T-cell (primary cell): Measurements from ENCODE around the gene SFSWAP. TPM values are rescaled to one million over a fixed set of nuclear protein-coding genes. Genes with fewer than 3 reads are reported as not detected.

Source experiments
- ATAC-seq, 4 experiments: fragments of 200-7000 bp in 3 of 4; fragments of 150-1000 bp in 1 of 4; cut with Tn5 transposase; replicated peaks in 1 of 4; 1 replicate in 3 of 4; 2 replicates in 1 of 4; pipeline ENCODE4 v1.10.0; 2021; ENCODE audit warnings: moderate library complexity in 3 of 4, mild to moderate bottlenecking in 2 of 4, moderate number of reproducible peaks in 1 of 4
- CTCF ChIA-PET, 2 donors: fragments of 300-600 bp; sonication (Branson Sonifier 250); formaldehyde crosslinking; loops; one replicate each; lab custom pipeline; 2022; ENCODE audit warnings: antibody characterized with exemption in 2 of 2; lab: Charles Lee
- POLR2A ChIA-PET, 2 donors: fragments of 300-600 bp; sonication (Branson Sonifier 250); formaldehyde crosslinking; loops; one replicate each; lab custom pipeline; 2022; ENCODE audit warnings: antibody characterized with exemption in 2 of 2; lab: Charles Lee
- DNase-seq, 35 experiments: peaks; one replicate each; pipeline versions ENCODE4 v3.0.0 to v3.0.0-alpha.2; 2013 to 2023
- H3K27ac ChIP-seq: one replicate; pipeline ENCODE4 v1.5.1; 2013; ENCODE audit warnings: low read length
- H3K27me3 ChIP-seq, 2 experiments: replicated peaks in 1 of 2; 1 replicate in 1 of 2; 2 replicates in 1 of 2; pipeline versions ENCODE4 v1.6.1 to v1.7.0; 2013; ENCODE audit warnings: low read length in 1 of 2, mixed read lengths in 1 of 2; ENCODE audit not compliant: control insufficient read depth in 2 of 2, insufficient read depth in 2 of 2; ENCODE audit errors: extremely low read depth in 1 of 2
- H3K36me3 ChIP-seq, 2 donors: 1 replicate in 1 of 2; 2 replicates in 1 of 2; pipeline versions ENCODE4 v1.6.1 to v1.7.0; 2013; ENCODE audit warnings: low read length in 1 of 2; ENCODE audit not compliant: control insufficient read depth in 2 of 2, insufficient read depth in 1 of 2; ENCODE audit errors: extremely low read depth in 1 of 2
- H3K4me1 ChIP-seq, 2 experiments: 1 replicate in 1 of 2; 2 replicates in 1 of 2; pipeline versions ENCODE4 v1.6.1 to v1.7.0; 2013; ENCODE audit warnings: low read length in 2 of 2, mixed read lengths in 1 of 2; ENCODE audit not compliant: insufficient read depth in 2 of 2, control insufficient read depth in 1 of 2; ENCODE audit errors: extremely low read depth in 1 of 2
- H3K4me3 ChIP-seq, 2 donors: 1 replicate in 1 of 2; 2 replicates in 1 of 2; pipeline versions ENCODE4 v1.5.1 to v1.7.0; 2013; ENCODE audit warnings: mild to moderate bottlenecking in 2 of 2, low read length in 1 of 2, moderate library complexity in 1 of 2; ENCODE audit not compliant: control insufficient read depth in 1 of 2; ENCODE audit errors: extremely low read depth in 1 of 2
- H3K9me3 ChIP-seq: 2 replicates; pipeline ENCODE4 v1.7.0; 2013
- H3K27ac Mint-ChIP-seq, 2 donors: one replicate each; pipeline ENCODE4 v1.8.0; 2020 to 2021; ENCODE audit warnings: mild to moderate bottlenecking in 2 of 2, mixed read lengths in 2 of 2
- H3K27me3 Mint-ChIP-seq, 2 donors: one replicate each; pipeline ENCODE4 v1.8.0; 2021 to 2022; ENCODE audit warnings: mixed read lengths in 2 of 2
- H3K36me3 Mint-ChIP-seq: one replicate; pipeline ENCODE4 v1.8.0; 2021; ENCODE audit warnings: mixed read lengths
- H3K4me1 Mint-ChIP-seq, 3 donors: one replicate each; pipeline ENCODE4 v1.8.0; 2020 to 2022; ENCODE audit warnings: mixed read lengths in 3 of 3, mild to moderate bottlenecking in 1 of 3
- H3K4me3 Mint-ChIP-seq, 3 donors: one replicate each; pipeline ENCODE4 v1.8.0; 2020 to 2022; ENCODE audit warnings: mild to moderate bottlenecking in 3 of 3, mixed read lengths in 3 of 3, moderate library complexity in 3 of 3
- H3K9me3 Mint-ChIP-seq, 3 donors: one replicate each; pipeline ENCODE4 v1.8.0; 2020 to 2022; ENCODE audit warnings: mixed read lengths in 3 of 3
- WGBS: methylation state at CpG from one replicate; pipeline ENCODE4 v1.1.5; 2013; ENCODE audit warnings: missing lambda C conversion rate; ENCODE audit not compliant: insufficient coverage; 5-methylcytosine and 5-hydroxymethylcytosine counted together
- total RNA-seq, 35 experiments: library from RNA in 6 of 35; stranded (reverse) in 6 of 35; fragments of 120-200 nt in 1 of 35; gene quantifications; one replicate each; pipeline versions ENCODE4 v1.2.1 to v1.2.4 and lab custom pipeline; 2013 to 2026

The SFSWAP gene
- total RNA-seq, 5 donors from 2014 or later (not counting 1 experiment from before 2014, with no cell fraction given), result 95.7 to 110 (median 106) TPM

- 96% methylated on average over 5 of the region's 7 CpGs for WGBS
- peaks cover 9% of the 10 kb centered on the region for H3K36me3 Mint-ChIP-seq
- no peak for ATAC-seq
- peaks cover 0 to 11% of the 10 kb centered on the region in 2 experiments for H3K27me3 ChIP-seq
- ChIA-PET CTCF (no interaction called here), POLR2A (no interaction called here)
- no peak for DNase-seq
- H3K4me1 Mint-ChIP-seq, result peaks cover 0 to 2% (median 0%) of the 10 kb centered on the region in 3 donors
- H3K4me1 ChIP-seq, result no peaks in the 10 kb centered on the region
- H3K4me3 Mint-ChIP-seq, result no peak overlapping the region
- peaks cover 0 to 11% (median 6%) of the 10 kb centered on the region in 3 donors for H3K9me3 Mint-ChIP-seq
- H3K27ac ChIP-seq, result no peak overlapping the region
- no peaks in the 10 kb centered on the region for H3K9me3 ChIP-seq
- no peak overlapping the region for H3K27ac Mint-ChIP-seq
- H3K36me3 ChIP-seq, result no peaks in the 10 kb centered on the region
- peaks cover 3 to 12% of the 10 kb centered on the region in 2 donors for H3K27me3 Mint-ChIP-seq
- H3K4me3 ChIP-seq, result no peak overlapping the region
Observed at GRCh38 chr12:131815131-131815530, 104.2 kb downstream of the SFSWAP start.

DNA sequence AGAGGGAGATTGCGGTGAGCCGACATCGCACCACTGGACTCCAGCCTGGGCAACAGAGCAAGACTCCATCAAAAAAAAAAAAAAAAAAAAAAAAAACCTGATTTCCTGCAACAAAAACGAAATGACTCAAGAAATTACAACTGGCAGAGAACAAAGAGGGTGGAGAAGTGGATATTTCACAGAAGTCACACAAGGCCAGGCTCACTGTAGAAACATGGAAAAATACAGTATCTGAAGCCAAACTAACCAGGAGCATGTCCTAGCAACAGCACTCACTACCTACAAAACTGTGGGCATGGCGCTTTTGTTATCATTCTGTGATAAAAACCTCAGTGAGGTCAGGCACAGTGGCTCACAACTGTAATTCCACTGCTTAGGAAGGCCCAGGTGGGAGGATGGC is 105.6 kb downstream of the SFSWAP start:
- DNase-seq (no peak), ATAC-seq (no peak)
- no peaks in the 10 kb centered on the region for H3K9me3 ChIP-seq
- Mint-ChIP-seq H3K4me1 (peaks cover 0 to 2% (median 0%) of the 10 kb centered on the region in 3 donors), H3K27me3 (peaks cover 3 to 12% of the 10 kb centered on the region in 2 donors), H3K27ac (no peak overlapping the region), H3K36me3 (peaks cover 9% of the 10 kb centered on the region), H3K9me3 (peaks cover 0 to 11% (median 6%) of the 10 kb centered on the region in 3 donors), H3K4me3 (no peak overlapping the region)
- no peak overlapping the region for H3K4me3 ChIP-seq
- no peaks in the 10 kb centered on the region for H3K4me1 ChIP-seq
- H3K36me3 ChIP-seq, result no peaks in the 10 kb centered on the region
- CTCF ChIA-PET, result no interaction called here
- no CpG with 5 or more reads among the region's 5 CpGs for WGBS
- POLR2A ChIA-PET, result no interaction called here
- H3K27ac ChIP-seq, result no peak overlapping the region
- peaks cover 0 to 8% of the 10 kb centered on the region in 2 experiments for H3K27me3 ChIP-seq

DNA sequence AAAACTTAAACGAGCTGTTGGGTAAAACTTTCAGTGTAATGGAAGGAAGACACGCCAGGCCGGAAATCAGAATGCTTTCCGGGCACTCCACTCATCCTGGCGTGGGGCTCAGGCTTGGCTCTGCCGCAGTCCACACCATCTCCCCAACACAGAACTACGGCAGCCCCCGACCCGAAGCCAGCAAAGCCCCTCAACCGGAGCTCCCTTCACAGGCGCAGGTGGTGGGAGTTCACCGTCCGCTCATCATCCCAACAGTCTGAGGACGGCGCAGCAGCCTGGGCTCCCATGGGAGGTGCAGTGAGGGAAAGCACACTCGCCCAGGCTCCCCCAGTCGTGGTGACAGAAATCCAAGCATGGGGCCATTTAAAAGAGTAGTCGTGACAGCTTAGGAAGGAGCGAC is 106.4 kb downstream of the SFSWAP start:
- no peak for ATAC-seq
- 94% methylated on average over 13 of the region's 19 CpGs for WGBS
- Mint-ChIP-seq H3K4me3 (no peak overlapping the region), H3K4me1 (peaks cover 0 to 2% (median 0%) of the 10 kb centered on the region in 3 donors), H3K27me3 (peaks cover 0 to 12% of the 10 kb centered on the region in 2 donors), H3K9me3 (peaks cover 0 to 8% (median 6%) of the 10 kb centered on the region in 3 donors), H3K36me3 (peaks cover 6% of the 10 kb centered on the region), H3K27ac (no peak overlapping the region)
- H3K9me3 ChIP-seq, result no peaks in the 10 kb centered on the region
- H3K27me3 ChIP-seq, result peaks cover 0 to 3% of the 10 kb centered on the region in 2 experiments
- H3K4me3 ChIP-seq, result no peak overlapping the region
- ChIA-PET POLR2A (no interaction called here), CTCF (no interaction called here)
- no peak for DNase-seq
- no peak overlapping the region for H3K27ac ChIP-seq
- H3K36me3 ChIP-seq, result no peaks in the 10 kb centered on the region
- no peaks in the 10 kb centered on the region for H3K4me1 ChIP-seq

DNA sequence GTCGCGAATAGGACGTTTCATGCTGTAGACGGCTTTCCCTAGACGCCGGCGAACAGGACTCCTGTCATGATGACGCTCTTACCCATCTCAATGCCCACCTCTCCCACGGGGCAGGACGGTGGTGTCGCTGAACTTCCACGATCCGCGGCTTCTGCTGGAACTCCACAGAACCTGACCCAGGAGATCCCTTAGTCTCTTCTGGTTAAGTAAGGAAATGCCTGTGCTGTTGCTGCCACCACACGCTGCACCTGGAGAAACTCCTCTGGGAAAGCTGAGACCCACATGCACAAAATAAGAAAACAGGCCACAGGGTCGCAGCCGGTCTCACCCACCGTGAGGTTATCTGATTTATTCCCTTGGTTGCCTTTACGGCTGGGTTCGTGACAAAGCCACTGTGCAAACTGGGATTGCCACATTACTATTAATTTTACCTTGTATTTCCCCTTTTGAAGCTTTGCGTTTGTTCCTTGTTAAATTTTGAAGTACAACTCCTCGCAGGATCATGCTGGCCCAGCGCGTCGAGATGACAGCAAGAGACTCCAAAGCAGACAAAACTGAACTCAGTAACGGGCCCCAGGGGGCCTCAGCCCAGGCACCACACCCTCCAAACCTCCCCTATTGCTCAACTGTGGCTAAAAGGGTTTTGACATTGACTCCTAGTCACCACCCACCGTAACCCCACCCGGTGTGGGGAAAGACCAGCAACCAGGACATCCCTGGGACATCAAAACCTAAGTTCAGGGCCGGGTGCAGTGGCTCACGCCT is 108.1 kb downstream of the SFSWAP start:
- peak in 1 of 35 experiments; percentile 20 for DNase-seq
- no peak overlapping the region for H3K4me3 ChIP-seq
- no peaks in the 10 kb centered on the region for H3K4me1 ChIP-seq
- no peak overlapping the region for H3K27ac Mint-ChIP-seq
- no peak for ATAC-seq
- H3K27me3 Mint-ChIP-seq, result peaks cover 0 to 12% of the 10 kb centered on the region in 2 donors
- no peaks in the 10 kb centered on the region for H3K9me3 Mint-ChIP-seq
- H3K36me3 ChIP-seq, result no peaks in the 10 kb centered on the region
- H3K36me3 Mint-ChIP-seq, result no peaks in the 10 kb centered on the region
- no peak overlapping the region for H3K4me3 Mint-ChIP-seq
- POLR2A ChIA-PET, result no interaction called here
- H3K4me1 Mint-ChIP-seq, result peaks cover 0 to 2% (median 0%) of the 10 kb centered on the region in 3 donors
- CTCF ChIA-PET, result no interaction called here
- H3K27ac ChIP-seq, result no peak overlapping the region
- 88% methylated on average over 23 of the region's 30 CpGs for WGBS
- H3K9me3 ChIP-seq, result no peaks in the 10 kb centered on the region
- H3K27me3 ChIP-seq, result peaks cover 0 to 13% of the 10 kb centered on the region in 2 experiments

DNA sequence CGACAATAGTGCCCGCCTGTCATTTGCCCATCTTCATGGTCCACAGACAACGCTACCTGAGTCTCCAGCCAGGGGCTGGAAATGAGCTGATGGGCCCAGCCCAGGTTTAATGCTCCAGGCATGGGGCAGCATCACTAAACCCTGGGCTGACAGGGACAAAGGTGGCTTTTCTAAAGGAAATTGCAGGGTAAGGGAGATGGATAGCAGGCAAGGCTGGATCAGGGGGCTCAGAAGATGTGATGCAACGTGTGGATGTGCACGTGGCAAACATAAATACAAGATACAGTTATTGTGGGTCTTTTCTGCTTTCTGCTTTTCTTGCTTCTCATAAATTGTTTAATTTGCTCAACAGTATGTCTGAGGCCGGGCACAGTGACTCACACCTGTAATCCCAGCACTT is 113.6 kb downstream of the SFSWAP start:
- H3K36me3 ChIP-seq, result no peaks in the 10 kb centered on the region
- no peaks in the 10 kb centered on the region for H3K36me3 Mint-ChIP-seq

GRCh38 chr12:131825146-131825892 is 114.4 kb downstream of the SFSWAP start:
- Mint-ChIP-seq H3K27ac (no peak overlapping the region), H3K4me1 (peaks cover 5 to 18% (median 8%) of the 10 kb centered on the region in 3 donors), H3K27me3 (peaks cover 28 to 40% of the 10 kb centered on the region in 2 donors), H3K36me3 (no peaks in the 10 kb centered on the region), H3K4me3 (no peak overlapping the region), H3K9me3 (no peaks in the 10 kb centered on the region)
- ChIA-PET CTCF (interaction anchor here in 1 of 2 donors (0.7 kb wide), 1 partner anchor 375 kb away, joined by 5 read pairs; no protein-coding TSS in a partner anchor), POLR2A (no interaction called here)
- no peak overlapping the region for H3K4me3 ChIP-seq
- no peaks in the 10 kb centered on the region for H3K9me3 ChIP-seq
- ATAC-seq (no peak), DNase-seq (no peak)
- peaks cover 0 to 57% of the 10 kb centered on the region in 2 experiments for H3K27me3 ChIP-seq
- no peak overlapping the region for H3K27ac ChIP-seq
- H3K36me3 ChIP-seq, result no peaks in the 10 kb centered on the region
- WGBS, result 70% methylated on average over 14 of the region's 18 CpGs
- H3K4me1 ChIP-seq, result peaks cover 8 to 18% of the 10 kb centered on the region in 2 experiments

More for the DNA sequence above, 113.6 kb downstream of the SFSWAP start:
- DNase-seq (no peak), ATAC-seq (no peak)
- H3K4me3 Mint-ChIP-seq, result no peak overlapping the region
- H3K4me3 ChIP-seq, result no peak overlapping the region
- peaks cover 3 to 18% (median 8%) of the 10 kb centered on the region in 3 donors for H3K4me1 Mint-ChIP-seq
- no peaks in the 10 kb centered on the region for H3K9me3 Mint-ChIP-seq
- no peaks in the 10 kb centered on the region for H3K9me3 ChIP-seq
- POLR2A ChIA-PET, result no interaction called here
- H3K27ac Mint-ChIP-seq, result no peak overlapping the region
- 90% methylated on average over 6 of the region's 6 CpGs for WGBS
- H3K27me3 ChIP-seq, result peaks cover 0 to 49% of the 10 kb centered on the region in 2 experiments
- H3K4me1 ChIP-seq, result peaks cover 5 to 10% of the 10 kb centered on the region in 2 experiments
- no peak overlapping the region for H3K27ac ChIP-seq
- peaks cover 27 to 37% of the 10 kb centered on the region in 2 donors for H3K27me3 Mint-ChIP-seq
- CTCF ChIA-PET, result no interaction called here
